Natural killer cell treated with Interleukin-12 subunit alpha and Interleukin-12 subunit beta and Interleukin-15 and Interleukin-18, amount 100 ng/mL, for 72 hours (primary cell): Measurements from ENCODE around the gene LMF1. TPM values are rescaled to one million over a fixed set of nuclear protein-coding genes. Genes with fewer than 3 reads are reported as not detected.

Source experiments
- ATAC-seq, 2 donors: fragments of 150-1000 bp; cut with Tn5 transposase in 1 of 2; sonication (Bioruptor Pico), chemical (Tn5 transposase) in 1 of 2; 2 replicates each; pipeline ENCODE4 v1.10.0; 2021
- DNase-seq: peaks from one replicate; pipeline ENCODE4 v3.0.0; 2022; ENCODE audit warnings: low spot score
- H3K27ac Mint-ChIP-seq, 2 donors: 1 replicate in 1 of 2; 2 replicates in 1 of 2; pipeline ENCODE4 v1.8.0; 2022; ENCODE audit warnings: mixed read lengths in 2 of 2, mild to moderate bottlenecking in 1 of 2, moderate library complexity in 1 of 2
- H3K27me3 Mint-ChIP-seq, 2 donors: 1 replicate in 1 of 2; 2 replicates in 1 of 2; pipeline ENCODE4 v1.8.0; 2022; ENCODE audit warnings: mixed read lengths in 2 of 2
- H3K36me3 Mint-ChIP-seq: one replicate; pipeline ENCODE4 v1.8.0; 2022; ENCODE audit warnings: mixed read lengths
- H3K4me1 Mint-ChIP-seq, 2 donors: 1 replicate in 1 of 2; 2 replicates in 1 of 2; pipeline ENCODE4 v1.8.0; 2022; ENCODE audit warnings: low read depth in 2 of 2, mixed read lengths in 2 of 2, mild to moderate bottlenecking in 1 of 2
- H3K4me3 Mint-ChIP-seq: one replicate; pipeline ENCODE4 v1.8.0; 2022; ENCODE audit warnings: mixed read lengths
- H3K9me3 Mint-ChIP-seq: 2 replicates; pipeline ENCODE4 v1.8.0; 2022; ENCODE audit warnings: mixed read lengths
- total RNA-seq, 2 donors: library from RNA; stranded (reverse); gene quantifications; one replicate each; pipeline ENCODE4 v1.2.3, GENCODE V29; 2022

Gene LMF1
- total RNA-seq, 2 donors from 2014 or later = 17.1 to 21.0 TPM

DNA sequence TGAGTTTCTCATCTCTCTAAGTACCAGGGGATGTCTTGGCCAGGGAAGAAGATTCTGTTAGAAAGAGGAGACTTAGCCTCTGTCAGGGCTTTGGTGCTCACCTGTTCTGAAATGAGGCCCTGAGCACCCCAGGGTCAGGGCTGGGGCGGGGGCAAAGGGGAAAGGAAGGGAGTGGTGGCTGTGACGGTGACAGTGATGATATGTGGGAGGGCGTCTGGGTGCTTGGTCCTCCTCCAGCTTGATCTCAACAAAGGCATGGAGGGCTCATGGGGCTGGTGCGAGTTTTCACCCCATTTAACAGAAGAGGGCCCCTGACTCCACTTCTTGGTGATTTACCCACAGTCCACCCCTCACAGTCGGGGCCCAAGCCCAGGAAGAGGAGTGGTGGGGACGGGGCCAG is 25.9 kb upstream of the LMF1 start:
- no peak for ATAC-seq
- H3K4me3 Mint-ChIP-seq = no peak overlapping the region
- H3K27ac Mint-ChIP-seq = no peak overlapping the region
- H3K9me3 Mint-ChIP-seq = no peaks in the 10 kb centered on the region
- no peaks in the 10 kb centered on the region for H3K36me3 Mint-ChIP-seq
- H3K27me3 Mint-ChIP-seq = peaks cover 17 to 25% of the 10 kb centered on the region in 2 donors
- no peak for DNase-seq
- no peaks in the 10 kb centered on the region for H3K4me1 Mint-ChIP-seq

DNA sequence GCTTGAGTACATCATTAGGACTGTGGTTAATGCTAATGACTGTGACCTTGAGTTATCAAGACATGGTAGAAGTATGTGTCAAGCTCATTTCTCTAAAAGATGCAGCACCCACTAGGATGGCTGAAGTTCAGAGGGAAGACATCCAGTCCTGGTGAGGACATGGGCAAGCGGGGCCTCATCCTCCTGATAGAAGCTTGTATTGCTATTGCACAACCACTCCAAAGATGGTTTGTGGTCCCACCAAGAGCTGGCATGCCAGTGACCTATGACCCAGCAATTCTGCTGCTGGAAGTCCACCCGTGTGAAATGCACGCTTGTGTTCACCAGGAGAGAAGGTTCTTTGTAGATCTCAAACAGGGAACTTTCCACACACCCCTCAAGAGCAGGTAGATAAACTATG is 25.0 kb upstream of the LMF1 start:
- no peak for ATAC-seq
- Mint-ChIP-seq H3K4me1 (no peaks in the 10 kb centered on the region), H3K27ac (no peak overlapping the region)

DNA sequence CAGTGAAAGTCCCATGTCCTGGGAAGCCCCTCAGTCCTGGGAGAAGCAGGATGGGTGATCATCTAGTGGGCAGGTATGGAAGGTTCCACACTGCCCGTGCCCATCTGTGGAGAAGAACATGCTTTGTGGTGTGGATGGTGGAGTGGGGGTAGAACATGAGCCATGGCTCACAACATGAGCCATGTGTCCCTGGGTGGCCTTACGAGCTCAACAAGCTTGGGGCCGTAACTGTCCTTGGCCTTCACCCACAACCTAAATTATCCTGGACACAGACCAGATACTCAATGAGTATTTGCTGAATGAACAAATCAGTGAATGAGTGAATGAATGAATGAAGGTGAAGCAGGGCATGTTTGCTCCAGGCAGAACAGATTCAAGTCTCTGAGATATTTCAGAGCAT is 24.3 kb upstream of the LMF1 start:
- no peak for DNase-seq
- Mint-ChIP-seq H3K9me3 (no peaks in the 10 kb centered on the region), H3K4me1 (no peaks in the 10 kb centered on the region), H3K27me3 (peaks cover 17 to 25% of the 10 kb centered on the region in 2 donors), H3K27ac (no peak overlapping the region), H3K36me3 (no peaks in the 10 kb centered on the region), H3K4me3 (no peak overlapping the region)
- no peak for ATAC-seq

More for the DNA sequence above, 25.0 kb upstream of the LMF1 start:
- Mint-ChIP-seq H3K27me3 (peaks cover 17 to 25% of the 10 kb centered on the region in 2 donors), H3K36me3 (no peaks in the 10 kb centered on the region), H3K9me3 (no peaks in the 10 kb centered on the region), H3K4me3 (no peak overlapping the region)
- no peak for DNase-seq

DNA sequence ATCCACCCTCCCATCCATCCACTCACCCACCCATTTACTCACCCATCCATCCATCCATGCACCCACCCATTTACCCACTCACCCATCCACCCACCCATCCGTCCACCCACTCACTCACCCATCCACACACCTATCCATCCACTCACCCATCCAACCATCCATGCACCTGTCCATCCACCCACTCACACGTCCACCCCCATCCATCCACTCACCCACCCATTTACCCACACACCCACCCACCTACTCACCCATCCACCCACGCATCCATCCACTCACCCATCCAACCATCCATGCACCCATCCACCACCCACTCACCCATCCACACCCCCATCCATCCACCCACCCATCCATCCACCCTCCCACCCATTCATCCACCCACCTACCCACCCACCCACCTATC is 22.9 kb upstream of the LMF1 start:
- ATAC-seq (no peak), DNase-seq (no peak)
- no peaks in the 10 kb centered on the region for H3K36me3 Mint-ChIP-seq
- no peak overlapping the region for H3K4me3 Mint-ChIP-seq
- H3K27ac Mint-ChIP-seq = no peak overlapping the region
- H3K27me3 Mint-ChIP-seq = peaks cover 17 to 22% of the 10 kb centered on the region in 2 donors
- no peaks in the 10 kb centered on the region for H3K4me1 Mint-ChIP-seq
- no peaks in the 10 kb centered on the region for H3K9me3 Mint-ChIP-seq

- Mint-ChIP-seq H3K4me1 (no peaks in the 10 kb centered on the region), H3K27ac (no peak overlapping the region), H3K4me3 (no peak overlapping the region), H3K9me3 (no peaks in the 10 kb centered on the region), H3K27me3 (peaks cover 17% of the 10 kb centered on the region in 2 donors), H3K36me3 (no peaks in the 10 kb centered on the region)
- ATAC-seq = no peak
- no peak for DNase-seq
These were observed 21.0 kb upstream of the LMF1 start for GRCh38 chr16:991773-992172.

DNA sequence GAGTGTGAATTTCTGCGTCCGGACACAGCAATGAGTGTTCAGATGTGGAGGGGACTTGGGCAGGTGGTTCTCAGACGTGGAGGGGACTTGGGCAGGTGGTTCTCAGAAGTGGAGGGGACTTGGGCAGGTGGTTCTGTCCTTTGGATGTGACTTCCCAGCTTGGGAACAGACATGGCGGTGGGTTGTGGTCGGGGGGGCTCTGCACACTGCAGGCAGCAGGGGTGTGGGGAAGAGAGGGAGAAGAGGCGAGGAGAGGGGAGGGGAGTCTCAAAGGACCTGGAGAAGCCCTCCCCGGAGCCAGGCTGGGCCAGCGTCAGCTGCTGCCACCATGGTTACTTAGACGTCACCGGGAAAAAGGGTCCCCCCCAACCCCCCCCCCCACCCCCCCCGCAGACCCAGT is 20.6 kb upstream of the LMF1 start:
- Mint-ChIP-seq H3K4me3 (no peak overlapping the region), H3K27ac (no peak overlapping the region), H3K27me3 (peaks cover 13% of the 10 kb centered on the region in 2 donors), H3K9me3 (no peaks in the 10 kb centered on the region), H3K36me3 (no peaks in the 10 kb centered on the region), H3K4me1 (no peaks in the 10 kb centered on the region)
- ATAC-seq = no peak
- DNase-seq = no peak

GRCh38 chr16:990516-991291 is 19.9 kb upstream of the LMF1 start:
- Mint-ChIP-seq H3K36me3 (no peaks in the 10 kb centered on the region), H3K27me3 (peaks cover 7 to 10% of the 10 kb centered on the region in 2 donors)
- no peak for ATAC-seq

GRCh38 chr16:989354-989814 is 18.6 kb upstream of the LMF1 start:
- H3K9me3 Mint-ChIP-seq = no peaks in the 10 kb centered on the region
- no peaks in the 10 kb centered on the region for H3K27me3 Mint-ChIP-seq
- ATAC-seq = no peak
- no peak overlapping the region for H3K4me3 Mint-ChIP-seq
- no peak for DNase-seq
- H3K4me1 Mint-ChIP-seq = no peaks in the 10 kb centered on the region
- no peaks in the 10 kb centered on the region for H3K36me3 Mint-ChIP-seq
- H3K27ac Mint-ChIP-seq = no peak overlapping the region

More at GRCh38 chr16:990516-991291, 19.9 kb upstream of the LMF1 start:
- H3K9me3 Mint-ChIP-seq = no peaks in the 10 kb centered on the region
- no peaks in the 10 kb centered on the region for H3K4me1 Mint-ChIP-seq
- no peak overlapping the region for H3K4me3 Mint-ChIP-seq
- DNase-seq = no peak
- no peak overlapping the region for H3K27ac Mint-ChIP-seq

GRCh38 chr16:988471-989353 is 17.9 kb upstream of the LMF1 start:
- Mint-ChIP-seq H3K27me3 (no peaks in the 10 kb centered on the region), H3K4me3 (no peak overlapping the region), H3K9me3 (no peaks in the 10 kb centered on the region), H3K4me1 (no peaks in the 10 kb centered on the region), H3K27ac (no peak overlapping the region), H3K36me3 (no peaks in the 10 kb centered on the region)
- no peak for ATAC-seq
- DNase-seq = no peak

GRCh38 chr16:987906-988305 is 17.1 kb upstream of the LMF1 start:
- no peaks in the 10 kb centered on the region for H3K4me1 Mint-ChIP-seq
- no peaks in the 10 kb centered on the region for H3K27me3 Mint-ChIP-seq
- no peaks in the 10 kb centered on the region for H3K36me3 Mint-ChIP-seq
- ATAC-seq (no peak), DNase-seq (no peak)
- H3K9me3 Mint-ChIP-seq = no peaks in the 10 kb centered on the region
- no peak overlapping the region for H3K27ac Mint-ChIP-seq
- no peak overlapping the region for H3K4me3 Mint-ChIP-seq

DNA sequence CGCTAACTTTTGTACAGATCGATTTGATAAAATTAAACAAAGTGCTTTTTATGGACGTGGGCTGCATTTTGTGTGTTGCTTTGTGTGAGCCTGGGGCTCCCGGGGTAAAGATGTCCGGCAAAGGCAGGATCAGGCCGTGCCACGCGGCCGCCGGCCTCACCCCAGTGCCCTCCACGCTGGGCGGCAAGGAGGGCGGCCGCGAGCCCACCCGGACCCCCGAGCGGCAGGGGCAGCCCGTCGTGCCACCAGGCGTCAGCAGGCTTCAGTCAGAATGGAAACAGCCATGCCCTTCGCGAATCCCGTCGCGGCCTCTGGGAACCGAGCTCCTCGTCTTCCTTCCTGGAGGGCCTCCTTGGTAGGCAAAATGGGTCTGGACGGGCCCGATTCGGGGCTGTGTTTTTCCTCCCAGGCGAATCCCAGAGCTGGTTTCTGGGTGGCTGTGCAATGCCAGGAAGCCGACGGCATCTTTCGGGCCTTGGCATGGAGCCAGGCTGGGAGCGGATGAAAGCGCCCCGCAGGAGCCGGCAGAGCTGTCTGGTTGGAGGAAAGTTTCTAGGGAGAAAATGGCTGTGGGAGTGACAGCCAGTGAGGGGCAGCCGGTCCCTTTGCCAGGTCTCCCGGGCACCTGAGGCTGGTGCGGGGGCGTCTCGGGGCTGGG is 16.3 kb upstream of the LMF1 start:
- peaks cover 0 to 2% of the 10 kb centered on the region in 2 donors for H3K27me3 Mint-ChIP-seq
- no peaks in the 10 kb centered on the region for H3K36me3 Mint-ChIP-seq
- no peak overlapping the region for H3K4me3 Mint-ChIP-seq
- no peak for DNase-seq
- H3K4me1 Mint-ChIP-seq = no peaks in the 10 kb centered on the region
- H3K27ac Mint-ChIP-seq = no peak overlapping the region
- ATAC-seq = no peak
- no peaks in the 10 kb centered on the region for H3K9me3 Mint-ChIP-seq

DNA sequence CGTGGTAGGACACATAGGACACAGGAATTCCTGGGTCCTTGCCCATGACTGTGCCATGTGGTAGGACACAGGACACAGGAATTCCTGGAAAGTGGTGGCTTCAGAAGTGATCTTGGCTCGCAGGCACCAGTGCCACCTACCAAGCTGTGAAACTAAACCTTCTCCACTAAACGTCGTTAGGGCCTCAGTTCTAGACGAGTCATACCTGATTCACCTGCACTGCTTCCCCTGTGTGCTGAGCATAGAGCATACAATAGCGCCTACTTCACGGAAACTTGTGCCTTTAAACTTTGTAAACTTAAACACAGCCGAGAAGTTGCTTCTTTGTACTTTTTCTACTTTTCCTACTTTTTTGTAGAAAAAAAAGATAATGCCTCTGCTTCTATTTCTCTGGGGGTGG is 15.6 kb upstream of the LMF1 start:
- Mint-ChIP-seq H3K27me3 (peaks cover 0 to 2% of the 10 kb centered on the region in 2 donors), H3K36me3 (no peaks in the 10 kb centered on the region), H3K4me3 (no peak overlapping the region), H3K4me1 (no peaks in the 10 kb centered on the region), H3K27ac (no peak overlapping the region), H3K9me3 (no peaks in the 10 kb centered on the region)
- ATAC-seq = no peak
- no peak for DNase-seq

GRCh38 chr16:985646-986400 is 15.0 kb upstream of the LMF1 start:
- no peak for DNase-seq
- Mint-ChIP-seq H3K4me1 (no peaks in the 10 kb centered on the region), H3K27ac (no peak overlapping the region), H3K27me3 (peaks cover 0 to 2% of the 10 kb centered on the region in 2 donors), H3K4me3 (no peak overlapping the region), H3K9me3 (no peaks in the 10 kb centered on the region), H3K36me3 (no peaks in the 10 kb centered on the region)
- no peak for ATAC-seq
